ENCODE results near the gene CFAP70. TPM values are rescaled to one million over a fixed set of nuclear protein-coding genes. Genes with fewer than 3 reads are reported as not detected.
A peak's percentile ranks its signal among the peaks of the same experiment; 100 is the strongest.

Gene CFAP70
- total RNA-seq, 4 donors from 2014 or later, result 9.9 to 12.5 (median 11.7) TPM

DNA sequence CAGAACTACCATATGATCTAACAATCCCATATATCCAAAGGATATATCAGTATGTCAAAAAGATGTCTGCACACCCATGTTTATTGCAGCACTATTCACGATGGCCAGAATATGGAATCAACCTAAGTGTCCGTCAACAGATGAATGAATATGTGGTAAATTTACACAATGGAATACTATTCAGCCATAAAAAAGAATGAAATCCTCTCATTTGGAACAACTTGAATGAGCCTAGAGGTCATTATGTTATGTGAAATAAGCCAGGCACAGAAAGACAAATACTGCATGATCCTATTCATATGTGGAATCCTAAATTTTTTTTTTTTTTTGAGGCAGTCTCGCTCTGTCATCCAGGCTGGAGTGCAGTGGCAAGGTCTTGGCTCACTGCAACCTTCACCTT, 6.3 kb upstream of the CFAP70 start:
- Histone ChIP-seq H3K4me3 (replicated peaks in 1 of 3) (no peak overlapping the region), H3K9me3 (no peaks in the 10 kb centered on the region), H3K27me3 (no peaks in the 10 kb centered on the region), H3K4me1 (no peaks in the 10 kb centered on the region), H3K27ac (no peak overlapping the region), H3K36me3 (peaks cover 0 to 7% of the 10 kb centered on the region in 2 donors)
- intact Hi-C loops (cut with DNase I), result no loop called here
- TF ChIP-seq POLR2A (IDR thresholded peaks at IDR 0.05), result no peak
- TF ChIP-seq, protein P1, sequence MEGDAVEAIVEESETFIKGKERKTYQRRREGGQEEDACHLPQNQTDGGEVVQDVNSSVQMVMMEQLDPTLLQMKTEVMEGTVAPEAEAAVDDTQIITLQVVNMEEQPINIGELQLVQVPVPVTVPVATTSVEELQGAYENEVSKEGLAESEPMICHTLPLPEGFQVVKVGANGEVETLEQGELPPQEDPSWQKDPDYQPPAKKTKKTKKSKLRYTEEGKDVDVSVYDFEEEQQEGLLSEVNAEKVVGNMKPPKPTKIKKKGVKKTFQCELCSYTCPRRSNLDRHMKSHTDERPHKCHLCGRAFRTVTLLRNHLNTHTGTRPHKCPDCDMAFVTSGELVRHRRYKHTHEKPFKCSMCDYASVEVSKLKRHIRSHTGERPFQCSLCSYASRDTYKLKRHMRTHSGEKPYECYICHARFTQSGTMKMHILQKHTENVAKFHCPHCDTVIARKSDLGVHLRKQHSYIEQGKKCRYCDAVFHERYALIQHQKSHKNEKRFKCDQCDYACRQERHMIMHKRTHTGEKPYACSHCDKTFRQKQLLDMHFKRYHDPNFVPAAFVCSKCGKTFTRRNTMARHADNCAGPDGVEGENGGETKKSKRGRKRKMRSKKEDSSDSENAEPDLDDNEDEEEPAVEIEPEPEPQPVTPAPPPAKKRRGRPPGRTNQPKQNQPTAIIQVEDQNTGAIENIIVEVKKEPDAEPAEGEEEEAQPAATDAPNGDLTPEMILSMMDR (IDR thresholded peaks at IDR 0.05), result no peak
- no peak for DNase-seq
- 95% methylated on average over 3 of the region's 3 CpGs for WGBS, 2 donors

DNA sequence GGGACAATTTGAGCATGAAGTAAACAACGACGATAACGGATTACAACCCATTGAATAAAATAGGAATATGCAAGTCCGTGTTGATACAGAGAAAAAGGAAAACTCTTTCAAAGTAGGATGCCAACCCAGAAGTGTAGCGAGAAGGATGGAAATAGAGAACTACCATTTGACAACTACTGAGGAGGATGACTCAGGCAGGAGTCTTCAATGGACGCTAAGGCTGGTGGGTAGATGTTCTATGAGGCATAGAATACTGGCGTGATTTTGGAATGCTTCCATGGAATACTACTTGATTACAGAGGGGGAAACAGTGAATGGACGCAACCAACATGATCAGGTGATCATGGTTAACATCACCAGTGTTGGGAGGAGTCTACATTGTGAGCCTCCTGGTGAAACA, 828 bp upstream of the CFAP70 start:
- peaks cover 0 to 6% of the 10 kb centered on the region in 2 donors for H3K4me1 ChIP-seq
- 71 to 79% methylated on average over 8 of the region's 8 CpGs for WGBS, 2 donors
- H3K27ac ChIP-seq, result no peak overlapping the region
- no peak for DNase-seq
- H3K9me3 ChIP-seq, result no peaks in the 10 kb centered on the region
- no peak overlapping the region for H3K4me3 ChIP-seq (replicated peaks in 1 of 3)
- no peaks in the 10 kb centered on the region for H3K27me3 ChIP-seq
- TF ChIP-seq POLR2A (IDR thresholded peaks at IDR 0.05), result no peak
- TF ChIP-seq, protein P1 (IDR thresholded peaks at IDR 0.05), result no peak
- intact Hi-C loops (cut with DNase I), result no loop called here
- no peaks in the 10 kb centered on the region for H3K36me3 ChIP-seq

DNA sequence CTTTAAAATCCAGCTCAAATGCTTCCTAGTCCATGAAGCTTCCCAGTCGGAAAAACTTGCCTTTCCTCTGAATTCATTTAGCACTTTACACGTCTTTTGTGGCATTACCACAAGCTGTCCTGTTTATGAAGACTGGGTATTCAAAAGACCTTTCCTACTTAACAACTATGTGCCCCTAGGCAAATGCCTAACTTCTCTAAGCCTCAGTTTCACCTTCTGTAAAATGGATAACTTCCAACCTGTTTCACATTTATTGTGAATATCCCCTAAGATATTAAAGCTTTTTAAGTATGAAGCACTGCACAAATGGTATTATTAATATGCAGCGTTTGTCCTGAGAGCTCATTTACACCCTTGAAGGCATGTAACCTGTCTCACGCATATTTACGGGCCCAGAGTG, 843 bp downstream of the CFAP70 start:
- no peak for TF ChIP-seq POLR2A (IDR thresholded peaks at IDR 0.05)
- TF ChIP-seq, protein P1 (IDR thresholded peaks at IDR 0.05), result no peak
- no peaks in the 10 kb centered on the region for H3K9me3 ChIP-seq
- intact Hi-C loops (cut with DNase I), result no loop called here
- peak overlapping the region in 2 of 3 donors; percentile 53 to 97 for H3K4me3 ChIP-seq (replicated peaks in 1 of 3)
- DNase-seq, result no peak
- no peak overlapping the region for H3K27ac ChIP-seq
- WGBS, 2 donors, result 38 to 46% methylated on average over 5 of the region's 5 CpGs
- H3K36me3 ChIP-seq, result no peaks in the 10 kb centered on the region
- H3K4me1 ChIP-seq, result peaks cover 0 to 6% of the 10 kb centered on the region in 2 donors
- H3K27me3 ChIP-seq, result no peaks in the 10 kb centered on the region

DNA sequence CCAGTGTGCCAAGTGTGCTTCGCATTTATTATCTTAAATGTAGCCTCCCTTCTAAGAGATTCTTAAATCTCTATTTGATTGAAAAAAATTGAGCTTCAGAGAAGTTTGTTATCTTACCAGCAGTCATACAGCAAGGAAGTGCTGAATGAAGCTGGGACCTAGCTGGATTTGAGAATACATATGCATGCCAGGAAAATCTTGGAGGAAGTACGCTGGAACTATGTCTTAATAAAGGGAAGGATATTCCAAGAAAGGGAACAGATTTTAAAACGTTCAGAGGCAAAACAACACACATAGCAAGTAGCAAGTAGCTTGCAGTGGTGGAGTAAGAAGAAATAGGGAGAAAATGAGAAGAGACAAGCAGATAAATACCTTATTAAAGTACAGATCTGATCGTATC, 1.5 kb downstream of the CFAP70 start:
- intact Hi-C loops (cut with DNase I), result no loop called here
- no peak for TF ChIP-seq POLR2A (IDR thresholded peaks at IDR 0.05)
- TF ChIP-seq, protein P1 (IDR thresholded peaks at IDR 0.05), result no peak
- H3K4me1 ChIP-seq, result peaks cover 0 to 6% of the 10 kb centered on the region in 2 donors
- no peak overlapping the region for H3K27ac ChIP-seq
- DNase-seq, result no peak
- H3K4me3 ChIP-seq (replicated peaks in 1 of 3), result no peak overlapping the region
- no peaks in the 10 kb centered on the region for H3K27me3 ChIP-seq
- WGBS, 2 donors, result 61 to 66% methylated on average over 4 of the region's 4 CpGs
- H3K9me3 ChIP-seq, result no peaks in the 10 kb centered on the region
- H3K36me3 ChIP-seq, result no peaks in the 10 kb centered on the region

DNA sequence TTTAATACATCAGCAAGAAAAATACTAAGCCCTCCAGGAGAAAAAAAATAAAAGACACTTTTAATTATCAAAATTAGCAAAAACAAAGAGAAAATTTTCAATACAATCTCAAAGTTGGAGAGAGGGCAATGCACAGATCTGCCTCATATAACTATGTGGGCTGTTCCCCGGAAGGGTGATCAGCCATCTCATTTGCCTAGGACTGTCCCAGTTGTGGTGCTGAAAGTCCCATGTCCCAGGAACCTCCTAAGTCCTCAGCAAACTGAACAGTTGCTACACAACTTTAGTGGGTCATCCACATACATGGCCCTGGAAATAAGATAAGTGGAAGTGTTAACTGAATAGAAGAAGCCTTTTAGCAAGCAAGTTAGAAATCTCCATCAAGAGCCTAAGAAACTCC, 14.4 kb downstream of the CFAP70 start:
- Histone ChIP-seq H3K27ac (no peak overlapping the region), H3K4me1 (no peaks in the 10 kb centered on the region), H3K4me3 (replicated peaks in 1 of 3) (no peak overlapping the region), H3K36me3 (peaks cover 0 to 5% of the 10 kb centered on the region in 2 donors), H3K9me3 (no peaks in the 10 kb centered on the region), H3K27me3 (no peaks in the 10 kb centered on the region)
- DNase-seq, result no peak
- intact Hi-C loops (cut with DNase I), result no loop called here
- TF ChIP-seq, protein P1 (IDR thresholded peaks at IDR 0.05), result no peak
- TF ChIP-seq POLR2A (IDR thresholded peaks at IDR 0.05), result no peak
- 90 to 92% methylated on average over 1 of the region's 1 CpG for WGBS, 2 donors

All from thyroid gland (tissue), 4 donors.